ENCODE measurements around the gene BMP7.

Gene BMP7

DNA sequence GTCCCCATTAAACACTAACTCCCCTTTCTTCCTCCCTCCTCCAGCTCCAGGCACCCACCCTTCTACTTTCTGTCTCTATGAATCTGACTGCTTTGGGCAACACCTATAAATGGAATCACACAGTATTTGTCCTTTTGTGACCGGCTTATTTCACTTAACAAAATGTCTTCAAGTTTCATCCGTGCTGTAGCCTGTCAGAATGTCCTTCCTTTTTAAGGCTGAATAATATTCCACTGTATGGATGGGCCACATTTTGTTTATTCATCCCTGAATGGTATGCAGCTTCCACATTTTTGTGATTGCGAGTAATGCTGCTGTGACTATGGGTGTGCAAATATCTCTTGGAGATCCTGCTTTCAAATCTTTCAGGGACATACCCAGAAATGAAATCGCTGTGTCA, 28.4 kb downstream of the BMP7 start:
- TF ChIP-seq, protein P1, sequence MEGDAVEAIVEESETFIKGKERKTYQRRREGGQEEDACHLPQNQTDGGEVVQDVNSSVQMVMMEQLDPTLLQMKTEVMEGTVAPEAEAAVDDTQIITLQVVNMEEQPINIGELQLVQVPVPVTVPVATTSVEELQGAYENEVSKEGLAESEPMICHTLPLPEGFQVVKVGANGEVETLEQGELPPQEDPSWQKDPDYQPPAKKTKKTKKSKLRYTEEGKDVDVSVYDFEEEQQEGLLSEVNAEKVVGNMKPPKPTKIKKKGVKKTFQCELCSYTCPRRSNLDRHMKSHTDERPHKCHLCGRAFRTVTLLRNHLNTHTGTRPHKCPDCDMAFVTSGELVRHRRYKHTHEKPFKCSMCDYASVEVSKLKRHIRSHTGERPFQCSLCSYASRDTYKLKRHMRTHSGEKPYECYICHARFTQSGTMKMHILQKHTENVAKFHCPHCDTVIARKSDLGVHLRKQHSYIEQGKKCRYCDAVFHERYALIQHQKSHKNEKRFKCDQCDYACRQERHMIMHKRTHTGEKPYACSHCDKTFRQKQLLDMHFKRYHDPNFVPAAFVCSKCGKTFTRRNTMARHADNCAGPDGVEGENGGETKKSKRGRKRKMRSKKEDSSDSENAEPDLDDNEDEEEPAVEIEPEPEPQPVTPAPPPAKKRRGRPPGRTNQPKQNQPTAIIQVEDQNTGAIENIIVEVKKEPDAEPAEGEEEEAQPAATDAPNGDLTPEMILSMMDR (IDR thresholded peaks at IDR 0.05; ENCODE audit: low read depth, low read length, missing control alignments), result no peak
- no peak for DNase-seq (ENCODE audit: low read depth)
- no peak overlapping the region for H3K4me3 ChIP-seq (ENCODE audit: low read depth, low read length)

DNA sequence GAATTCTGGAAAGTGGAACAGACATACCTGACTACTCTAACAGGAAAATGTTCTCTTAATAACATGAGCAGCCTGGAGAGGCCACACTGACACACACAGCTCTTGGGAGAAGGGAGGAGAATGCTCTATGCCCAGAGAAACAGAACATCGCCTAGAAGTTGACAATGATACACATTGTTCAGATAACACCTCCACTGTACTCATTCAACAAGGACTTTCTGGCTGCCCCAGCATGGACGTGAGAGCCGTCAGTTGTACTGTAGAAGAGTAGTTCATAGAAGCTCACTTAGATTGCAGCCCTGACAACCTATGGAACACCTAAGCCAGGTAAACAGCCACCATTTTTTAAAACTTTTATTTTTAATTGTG, 28.9 kb downstream of the BMP7 start:
- TF ChIP-seq, protein P1 (IDR thresholded peaks at IDR 0.05; ENCODE audit: low read depth, low read length, missing control alignments), result no peak
- H3K4me3 ChIP-seq (ENCODE audit: low read depth, low read length), result no peak overlapping the region
- DNase-seq (ENCODE audit: low read depth), result no peak

GRCh38 chr20:57236813-57237584, 29.4 kb downstream of the BMP7 start:
- TF ChIP-seq, protein P1 (IDR thresholded peaks at IDR 0.05; ENCODE audit: low read depth, low read length, missing control alignments), result no peak
- no peak for DNase-seq (ENCODE audit: low read depth)
- H3K4me3 ChIP-seq (ENCODE audit: low read depth, low read length), result no peak overlapping the region

GRCh38 chr20:57234556-57235251, 31.7 kb downstream of the BMP7 start:
- no peak overlapping the region for H3K4me3 ChIP-seq (ENCODE audit: low read depth, low read length)
- no peak for DNase-seq (ENCODE audit: low read depth)
- TF ChIP-seq, protein P1 (IDR thresholded peaks at IDR 0.05; ENCODE audit: low read depth, low read length, missing control alignments), result no peak

- DNase-seq (ENCODE audit: low read depth), result no peak
- TF ChIP-seq, protein P1 (IDR thresholded peaks at IDR 0.05; ENCODE audit: low read depth, low read length, missing control alignments), result no peak
- no peak overlapping the region for H3K4me3 ChIP-seq (ENCODE audit: low read depth, low read length)
Observed at GRCh38 chr20:57231951-57232428, 34.5 kb downstream of the BMP7 start.

- H3K4me3 ChIP-seq (ENCODE audit: low read depth, low read length), result no peak overlapping the region
- DNase-seq (ENCODE audit: low read depth), result no peak
- TF ChIP-seq, protein P1 (IDR thresholded peaks at IDR 0.05; ENCODE audit: low read depth, low read length, missing control alignments), result no peak
Observed at GRCh38 chr20:57231161-57231560, 35.3 kb downstream of the BMP7 start.
